ENCODE results near the gene ZNF142. TPM values are rescaled to one million over a fixed set of nuclear protein-coding genes. Genes with fewer than 3 reads are reported as not detected.

ZNF142 gene
- total and polyA plus RNA-seq, 2 of the 4 experiments (the other 2 are of a cell fraction), result 4.3 to 9.7 TPM

DNA sequence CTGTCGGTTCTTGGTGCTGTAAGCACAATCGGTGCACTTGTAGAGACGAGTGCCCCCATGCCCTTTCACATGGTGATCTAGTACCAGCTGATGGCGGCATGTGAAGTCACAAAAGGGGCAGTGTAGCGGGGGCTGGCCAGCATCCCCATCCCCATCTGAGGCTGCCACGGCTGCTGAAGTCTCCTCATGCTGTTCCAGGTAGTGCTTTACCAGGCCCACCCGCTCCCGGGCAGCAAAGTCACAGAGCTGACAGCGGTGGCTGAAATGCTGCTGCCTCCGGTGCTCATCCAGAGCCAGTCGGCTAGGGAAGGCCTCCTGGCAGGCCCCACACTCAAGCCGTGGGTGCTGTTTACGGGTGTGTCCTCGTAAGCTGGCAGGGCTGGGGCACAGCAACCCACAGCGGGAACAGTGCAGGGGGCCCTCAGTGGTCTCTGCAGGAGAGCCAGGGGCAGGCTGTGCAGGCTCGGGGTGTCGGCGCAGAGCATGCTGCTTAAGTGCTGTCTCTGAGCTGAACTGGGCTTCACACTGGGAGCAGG, 17.2 kb downstream of the ZNF142 start:
- TF ChIP-seq FOS (IDR thresholded peaks at IDR 0.05; ENCODE audit: low read depth, low read length) (no peak), POLR2A (IDR thresholded peaks at IDR 0.05; ENCODE audit: low read depth, low read length) (no peak)
- TF ChIP-seq, protein P1, sequence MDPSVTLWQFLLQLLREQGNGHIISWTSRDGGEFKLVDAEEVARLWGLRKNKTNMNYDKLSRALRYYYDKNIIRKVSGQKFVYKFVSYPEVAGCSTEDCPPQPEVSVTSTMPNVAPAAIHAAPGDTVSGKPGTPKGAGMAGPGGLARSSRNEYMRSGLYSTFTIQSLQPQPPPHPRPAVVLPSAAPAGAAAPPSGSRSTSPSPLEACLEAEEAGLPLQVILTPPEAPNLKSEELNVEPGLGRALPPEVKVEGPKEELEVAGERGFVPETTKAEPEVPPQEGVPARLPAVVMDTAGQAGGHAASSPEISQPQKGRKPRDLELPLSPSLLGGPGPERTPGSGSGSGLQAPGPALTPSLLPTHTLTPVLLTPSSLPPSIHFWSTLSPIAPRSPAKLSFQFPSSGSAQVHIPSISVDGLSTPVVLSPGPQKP (IDR thresholded peaks at IDR 0.05; ENCODE audit: borderline replicate concordance, low read depth, low read length), result no peak
- TF ChIP-seq, protein P2, sequence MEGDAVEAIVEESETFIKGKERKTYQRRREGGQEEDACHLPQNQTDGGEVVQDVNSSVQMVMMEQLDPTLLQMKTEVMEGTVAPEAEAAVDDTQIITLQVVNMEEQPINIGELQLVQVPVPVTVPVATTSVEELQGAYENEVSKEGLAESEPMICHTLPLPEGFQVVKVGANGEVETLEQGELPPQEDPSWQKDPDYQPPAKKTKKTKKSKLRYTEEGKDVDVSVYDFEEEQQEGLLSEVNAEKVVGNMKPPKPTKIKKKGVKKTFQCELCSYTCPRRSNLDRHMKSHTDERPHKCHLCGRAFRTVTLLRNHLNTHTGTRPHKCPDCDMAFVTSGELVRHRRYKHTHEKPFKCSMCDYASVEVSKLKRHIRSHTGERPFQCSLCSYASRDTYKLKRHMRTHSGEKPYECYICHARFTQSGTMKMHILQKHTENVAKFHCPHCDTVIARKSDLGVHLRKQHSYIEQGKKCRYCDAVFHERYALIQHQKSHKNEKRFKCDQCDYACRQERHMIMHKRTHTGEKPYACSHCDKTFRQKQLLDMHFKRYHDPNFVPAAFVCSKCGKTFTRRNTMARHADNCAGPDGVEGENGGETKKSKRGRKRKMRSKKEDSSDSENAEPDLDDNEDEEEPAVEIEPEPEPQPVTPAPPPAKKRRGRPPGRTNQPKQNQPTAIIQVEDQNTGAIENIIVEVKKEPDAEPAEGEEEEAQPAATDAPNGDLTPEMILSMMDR (conservative IDR thresholded peaks at IDR 0.05; ENCODE audit: low read depth, low read length), result no peak
- Histone ChIP-seq H2BK20ac (ENCODE audit: low read depth, low read length) (no peak overlapping the region), H2AK5ac (ENCODE audit: low read depth, low read length) (no peak overlapping the region), H3K4me1 (ENCODE audit: control insufficient read depth, insufficient read depth, low read length) (no peaks in the 10 kb centered on the region), H3K4me3 (ENCODE audit: insufficient read depth, low read depth, low read length) (no peak overlapping the region), H3K9me1 (ENCODE audit: insufficient read depth, low read length) (peaks cover under 1% of the 10 kb centered on the region; the same call in 1 of the 2 replicates), H3K9ac (ENCODE audit: low read depth, low read length) (no peak overlapping the region), H3K4ac (ENCODE audit: low read depth, low read length) (no peak overlapping the region), H3K14ac (replicated peaks; ENCODE audit: low read depth, low read length) (no peak overlapping the region), H4K91ac (ENCODE audit: insufficient read depth, low read depth, low read length) (no peak overlapping the region), H4K5ac (ENCODE audit: low read depth, low read length) (no peak overlapping the region), H3K27ac (ENCODE audit: insufficient read depth, low read length) (no peak overlapping the region), H3K18ac (ENCODE audit: low read depth, low read length) (no peak overlapping the region), H3K27me3 (ENCODE audit: control insufficient read depth, insufficient read depth, low read length) (no peaks in the 10 kb centered on the region), H3K9me3 (ENCODE audit: control insufficient read depth, insufficient read depth, low read length) (no peaks in the 10 kb centered on the region), H2BK15ac (ENCODE audit: low read depth, low read length) (no peak overlapping the region), H3K23ac (ENCODE audit: low read depth, low read length) (no peak overlapping the region), H3K56ac (ENCODE audit: extremely low read depth, insufficient read depth, low read length) (no peak overlapping the region), H2BK5ac (ENCODE audit: low read depth, low read length, poor library complexity, severe bottlenecking) (no peak overlapping the region), H4K8ac (ENCODE audit: low read depth in 2 of 2, low read length in 2 of 2) (no peak overlapping the region), H3K79me1 (ENCODE audit: low read depth in 1 of 2, low read length in 2 of 2) (peaks cover 4% of the 10 kb centered on the region in 2 experiments; a peak in 3 of 4 replicates), H3K4me2 (ENCODE audit: low read depth, low read length) (no peak overlapping the region), H2AK9ac (replicated peaks; ENCODE audit: low read depth, low read length, poor library complexity) (no peak overlapping the region), H2AFZ (replicated peaks; ENCODE audit: low read length, poor library complexity) (no peak overlapping the region), H3K36me3 (ENCODE audit: control insufficient read depth, insufficient read depth, low read length) (peaks cover 69% of the 10 kb centered on the region), H4K20me1 (ENCODE audit: insufficient read depth, low read length) (no peaks in the 10 kb centered on the region; the same call in 1 of the 2 replicates), H2BK120ac (ENCODE audit: low read depth, low read length) (no peak overlapping the region)
- CTCF ChIA-PET, result no interaction called here
- 95% methylated on average over 10 of the region's 18 CpGs; no CpG with 5 or more reads in 1 of the 2 experiments for WGBS, 2 experiments (ENCODE audit: extremely low coverage in 2 of 2, insufficient read length in 1 of 2)
- intact Hi-C loops (cut with micrococcal nuclease) (loop anchor here (10.0 kb wide), 1 partner anchor 167 kb away; no protein-coding TSS in a partner anchor), dilution Hi-C loops (cut with HindIII; ENCODE audit: low sequenced_read_pairs, unreplicated experiment) (no loop called here), in situ Hi-C loops (cut with MboI; ENCODE audit: low sequenced_read_pairs) (no loop called here)
- DNase-seq (no peak), ATAC-seq (ENCODE audit: low read depth) (no peak)
- TSS peak; percentile 55 for BruUV-seq (replicated peaks)
- POLR2A ChIA-PET (ENCODE audit: unreplicated experiment), result no interaction called here
